Measurements from ENCODE around the gene PICK1.

Gene PICK1

GRCh38 chr22:38070250-38070921 lies 13.2 kb downstream of the PICK1 start:
- TF ChIP-seq CTCF (IDR thresholded peaks at IDR 0.05) (no peak), ZFX (IDR thresholded peaks at IDR 0.05; ENCODE audit: borderline replicate concordance) (no peak)
- no peak overlapping the region for H3K27ac ChIP-seq

- no peak for TF ChIP-seq ZFX (IDR thresholded peaks at IDR 0.05; ENCODE audit: borderline replicate concordance)
- no peak for TF ChIP-seq CTCF (IDR thresholded peaks at IDR 0.05)
- H3K27ac ChIP-seq = no peak overlapping the region
These were observed 14.5 kb downstream of the PICK1 start for GRCh38 chr22:38071421-38072321.

GRCh38 chr22:38072322-38073149 lies 15.3 kb downstream of the PICK1 start:
- H3K27ac ChIP-seq = no peak overlapping the region
- TF ChIP-seq ZFX (IDR thresholded peaks at IDR 0.05; ENCODE audit: borderline replicate concordance) (no peak), CTCF (IDR thresholded peaks at IDR 0.05) (no peak)

GRCh38 chr22:38073150-38074130 lies 16.2 kb downstream of the PICK1 start:
- TF ChIP-seq ZFX (IDR thresholded peaks at IDR 0.05; ENCODE audit: borderline replicate concordance) = no peak
- TF ChIP-seq CTCF (IDR thresholded peaks at IDR 0.05) = no peak
- H3K27ac ChIP-seq = no peak overlapping the region

GRCh38 chr22:38074181-38075104 lies 17.2 kb downstream of the PICK1 start:
- TF ChIP-seq CTCF (IDR thresholded peaks at IDR 0.05) (no peak), ZFX (IDR thresholded peaks at IDR 0.05; ENCODE audit: borderline replicate concordance) (no peak)
- no peak overlapping the region for H3K27ac ChIP-seq

Data from 22Rv1 (cell line).